GM10266 (cell line): ENCODE data around the gene DRGX.
A peak's percentile ranks its signal among the peaks of the same experiment; 100 is the strongest.

Source experiments
- DNase-seq: peaks from one replicate; pipeline ENCODE4 v3.0.0; 2012; ENCODE audit errors: extremely low spot score
- TF ChIP-seq, protein P1 (sequence below): IDR thresholded peaks from 2 replicates; pipeline ENCODE4 v1.5.1; 2012; ENCODE audit warnings: mild to moderate bottlenecking, low read depth; ENCODE audit not compliant: control insufficient read depth, insufficient read depth; ENCODE audit errors: missing control alignments

DRGX gene

GRCh38 chr10:49364747-49365146 is 31.1 kb downstream of the DRGX start:
- no peak for DNase-seq
- TF ChIP-seq, protein P1, sequence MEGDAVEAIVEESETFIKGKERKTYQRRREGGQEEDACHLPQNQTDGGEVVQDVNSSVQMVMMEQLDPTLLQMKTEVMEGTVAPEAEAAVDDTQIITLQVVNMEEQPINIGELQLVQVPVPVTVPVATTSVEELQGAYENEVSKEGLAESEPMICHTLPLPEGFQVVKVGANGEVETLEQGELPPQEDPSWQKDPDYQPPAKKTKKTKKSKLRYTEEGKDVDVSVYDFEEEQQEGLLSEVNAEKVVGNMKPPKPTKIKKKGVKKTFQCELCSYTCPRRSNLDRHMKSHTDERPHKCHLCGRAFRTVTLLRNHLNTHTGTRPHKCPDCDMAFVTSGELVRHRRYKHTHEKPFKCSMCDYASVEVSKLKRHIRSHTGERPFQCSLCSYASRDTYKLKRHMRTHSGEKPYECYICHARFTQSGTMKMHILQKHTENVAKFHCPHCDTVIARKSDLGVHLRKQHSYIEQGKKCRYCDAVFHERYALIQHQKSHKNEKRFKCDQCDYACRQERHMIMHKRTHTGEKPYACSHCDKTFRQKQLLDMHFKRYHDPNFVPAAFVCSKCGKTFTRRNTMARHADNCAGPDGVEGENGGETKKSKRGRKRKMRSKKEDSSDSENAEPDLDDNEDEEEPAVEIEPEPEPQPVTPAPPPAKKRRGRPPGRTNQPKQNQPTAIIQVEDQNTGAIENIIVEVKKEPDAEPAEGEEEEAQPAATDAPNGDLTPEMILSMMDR: no peak

- TF ChIP-seq, protein P1: no peak
- DNase-seq: no peak
Observed at GRCh38 chr10:49364051-49364450, 31.8 kb downstream of the DRGX start.

GRCh38 chr10:49363309-49364031 is 32.4 kb downstream of the DRGX start:
- TF ChIP-seq, protein P1: no peak
- DNase-seq: no peak

DNA sequence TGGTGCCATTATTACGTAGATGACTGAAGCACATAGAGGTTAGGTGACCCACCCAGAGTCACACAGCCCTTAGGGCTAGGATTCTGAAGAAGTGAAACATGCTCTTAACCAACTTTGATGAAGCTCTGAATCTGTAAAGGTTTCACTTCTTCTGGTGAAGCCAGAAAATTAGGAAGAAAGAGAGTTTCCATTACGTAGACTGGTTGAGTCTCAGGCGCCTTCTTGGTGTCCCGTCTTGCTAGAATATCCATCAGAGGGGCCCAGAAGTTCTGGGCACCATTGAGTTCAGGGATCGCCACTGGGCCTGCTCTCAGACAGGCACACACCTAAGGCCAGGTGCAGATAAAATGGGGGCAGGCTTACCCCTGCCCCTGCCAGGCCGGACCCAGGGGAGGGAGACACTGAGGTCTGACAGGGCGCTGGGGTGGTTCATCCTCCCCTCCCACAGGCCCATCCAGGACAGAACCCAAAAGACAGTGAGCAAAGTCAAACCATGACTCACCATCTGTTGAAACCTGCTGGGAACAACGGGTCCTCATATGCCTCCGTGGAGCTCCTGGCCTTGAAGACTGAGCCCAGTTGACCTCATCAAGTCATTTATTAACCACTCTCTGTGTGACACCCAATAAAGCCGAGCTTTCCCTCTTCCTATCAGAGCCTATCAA is 33.2 kb downstream of the DRGX start:
- peak; percentile 50 for DNase-seq
- TF ChIP-seq, protein P1: no peak

- DNase-seq: no peak
- TF ChIP-seq, protein P1: no peak
Observed at GRCh38 chr10:49361735-49362568, 33.9 kb downstream of the DRGX start.

DNA sequence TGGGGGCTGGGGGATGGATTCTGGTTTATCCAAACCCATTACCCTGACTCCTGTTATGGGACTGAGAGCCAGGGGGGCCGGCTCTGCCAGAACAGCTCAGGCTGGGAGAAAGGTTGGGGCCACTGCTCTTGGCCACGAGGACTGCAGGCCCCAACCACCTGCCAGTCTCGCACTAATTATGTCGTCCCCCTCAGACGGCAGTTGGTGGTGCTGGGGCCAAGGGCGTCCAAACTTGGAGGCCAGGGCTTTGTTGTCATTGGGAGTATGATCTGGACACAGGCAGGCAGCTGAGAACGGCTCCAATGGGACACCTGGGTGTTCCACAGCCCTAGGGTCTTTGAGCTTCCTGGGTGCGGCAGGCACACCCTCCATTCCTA is 34.7 kb downstream of the DRGX start:
- TF ChIP-seq, protein P1: no peak
- DNase-seq: no peak
